Esophagus squamous epithelium (tissue), 5 donors: ENCODE results near the gene TMEM119. TPM values are rescaled to one million over a fixed set of nuclear protein-coding genes. Genes with fewer than 3 reads are reported as not detected.
A peak's percentile ranks its signal among the peaks of the same experiment; 100 is the strongest.

ENCODE experiments used
- DNase-seq: peaks from one replicate; lab custom pipeline; 2025; lab: John Stamatoyannopoulos, UW
- H3K27ac ChIP-seq, 4 donors: fragments of 200-600 bp; sonication (generic); one replicate each; pipeline ENCODE4 v1.5.1; 2016 to 2019; ENCODE audit warnings: mild to moderate bottlenecking in 1 of 4
- H3K27me3 ChIP-seq, 4 donors: fragments of 200-600 bp; sonication (generic); 1 replicate in 3 of 4; 2 replicates in 1 of 4; pipeline versions ENCODE4 v1.5.1 to v1.6.0; 2017 to 2021; ENCODE audit warnings: antibody characterized with exemption in 1 of 4
- H3K36me3 ChIP-seq, 3 donors: fragments of 200-600 bp; sonication (generic); one replicate each; pipeline ENCODE4 v1.5.1; 2016 to 2019
- H3K4me1 ChIP-seq, 3 donors: fragments of 200-600 bp; sonication (generic); one replicate each; pipeline ENCODE4 v1.5.1; 2017 to 2019
- H3K4me3 ChIP-seq, 4 donors: fragments of 200-600 bp; sonication (generic); 1 replicate in 3 of 4; 2 replicates in 1 of 4; pipeline ENCODE4 v1.5.1; 2016 to 2019; ENCODE audit warnings: mild to moderate bottlenecking in 2 of 4, moderate library complexity in 1 of 4
- H3K9me3 ChIP-seq, 3 donors: fragments of 200-600 bp; sonication (generic); one replicate each; pipeline ENCODE4 v1.5.1; 2016 to 2019
- CTCF ChIP-seq, 6 experiments: fragments of 450-650 bp in 4 of 6; fragments of 200-600 bp in 2 of 6; sonication (generic) in 2 of 6; IDR thresholded peaks; one replicate each; pipeline ENCODE4 v1.5.1; 2016 to 2019; ENCODE audit warnings: antibody characterized with exemption in 6 of 6, mild to moderate bottlenecking in 4 of 6, moderate library complexity in 4 of 6
- POLR2A ChIP-seq, 4 donors: fragments of 450-650 bp; IDR thresholded peaks; one replicate each; pipeline ENCODE4 v1.6.1; 2017; ENCODE audit warnings: antibody characterized with exemption in 4 of 4, mild to moderate bottlenecking in 4 of 4, moderate library complexity in 3 of 4
- WGBS, 2 donors: methylation state at CpG; one replicate each; pipeline ENCODE4 v1.1.5; 2018; 5-methylcytosine and 5-hydroxymethylcytosine counted together
- intact Hi-C: fragments of 100-400 bp; cut with DNase I; formaldehyde crosslinking; loops from one replicate; pipeline ENCODE4 v1.15.0; 2022
- total RNA-seq, 4 donors: library from RNA; depleted of rRNA; stranded (reverse); fragments of >200 nt; gene quantifications; one replicate each; pipeline ENCODE4 v1.1.0, GENCODE V29; 2016
- donor health status: DM: yes; HTN: yes; CAD: no.

The TMEM119 gene
- 1 to 10 TPM in 3 of 4 donors, under 1 TPM in 1; 0.08 to 4.8 (median 2.0) TPM for total RNA-seq

GRCh38 chr12:108597559-108598471, at the start of gene TMEM119:
TMEM119 (minus strand) TSS chr12:108598084; CDS start chr12:108592383, 5,701 bp downstream.
- H3K4me1 ChIP-seq: peaks cover 0 to 5% (median 0%) of the 10 kb centered on the region in 3 donors
- H3K27me3 ChIP-seq: no peaks in the 10 kb centered on the region
- 28 to 62% methylated on average over 3 to 14 of the region's 27 CpGs for WGBS, 2 donors
- peak within 1 kb of the TSS in 3 of 4 donors; percentile 3 to 58 (median 44) for H3K27ac ChIP-seq
- TF ChIP-seq CTCF (IDR thresholded peaks at IDR 0.05): no peak
- TF ChIP-seq POLR2A (IDR thresholded peaks at IDR 0.05): no peak
- intact Hi-C loops: no loop called here
- H3K9me3 ChIP-seq: no peaks in the 10 kb centered on the region
- H3K36me3 ChIP-seq: no peaks in the 10 kb centered on the region
- DNase-seq: no peak
- H3K4me3 ChIP-seq: peak within 1 kb of the TSS in 3 of 4 donors; percentile 25 to 55 (median 36)

DNA sequence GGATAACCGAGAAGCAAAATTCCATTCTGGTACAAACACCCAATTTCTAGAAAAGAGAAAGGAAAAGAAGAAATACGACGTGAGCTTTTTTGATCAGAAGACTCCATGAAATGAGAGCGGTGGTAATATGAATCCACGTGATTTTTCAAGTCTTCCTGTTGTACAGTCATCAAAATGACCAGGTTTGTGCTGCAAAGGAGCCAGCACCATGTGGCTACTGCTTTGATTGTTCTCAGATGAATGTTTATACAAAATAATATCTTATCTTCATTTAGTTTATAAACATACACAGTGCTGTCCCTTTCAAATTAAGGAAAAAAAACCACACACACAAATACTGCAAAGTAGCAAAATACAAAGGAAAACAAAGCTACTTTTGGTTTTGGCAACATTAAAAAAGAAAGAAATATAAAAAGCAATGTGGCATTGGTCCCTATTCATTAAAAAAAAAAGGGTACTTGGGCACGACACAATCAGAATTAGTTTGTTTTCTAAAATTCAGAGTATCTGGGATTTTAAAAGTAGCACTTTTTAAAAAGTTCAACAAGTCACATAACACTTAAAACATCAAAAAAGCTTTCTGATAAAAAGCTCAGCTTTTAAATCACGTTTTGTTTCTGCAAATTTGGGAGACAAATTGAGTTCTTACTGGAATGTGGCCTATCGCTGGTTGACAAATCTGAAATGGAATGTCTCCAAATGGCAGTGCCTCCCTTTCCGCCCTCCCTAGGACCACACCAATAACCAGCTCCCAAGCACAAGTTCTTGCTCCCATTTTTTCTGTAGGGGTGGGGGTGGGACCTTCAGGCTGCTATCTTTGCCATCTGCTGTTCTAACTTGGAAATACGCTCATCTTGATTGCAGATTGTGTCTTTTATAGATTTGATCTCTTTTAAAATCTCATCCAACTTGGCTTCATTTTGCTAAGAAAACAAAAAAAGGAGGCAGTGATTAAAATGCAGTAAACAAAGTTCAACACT, 49.0 kb upstream of the TMEM119 start:
- TF ChIP-seq CTCF (IDR thresholded peaks at IDR 0.05): no peak
- no peak for TF ChIP-seq POLR2A (IDR thresholded peaks at IDR 0.05)
- Histone ChIP-seq H3K27ac (peak overlapping the region in 3 of 4 donors; percentile 32 to 40 (median 33)), H3K36me3 (peaks cover 7 to 78% (median 21%) of the 10 kb centered on the region in 3 donors), H3K4me1 (peaks cover 0 to 63% (median 13%) of the 10 kb centered on the region in 3 donors), H3K27me3 (no peaks in the 10 kb centered on the region), H3K9me3 (no peaks in the 10 kb centered on the region), H3K4me3 (no peak overlapping the region)
- DNase-seq: no peak
- intact Hi-C loops: no loop called here
- WGBS, 2 donors: 64% methylated on average over 10 of the region's 10 CpGs

GRCh38 chr12:108645686-108646599, 48.1 kb upstream of the TMEM119 start:
- H3K4me3 ChIP-seq: no peak overlapping the region
- peaks cover 0 to 63% (median 13%) of the 10 kb centered on the region in 3 donors for H3K4me1 ChIP-seq
- WGBS, 2 donors: 76 to 83% methylated on average over 9 to 10 of the region's 15 CpGs
- intact Hi-C loops: no loop called here
- peak overlapping the region in 3 of 4 donors; percentile 32 to 40 (median 33) for H3K27ac ChIP-seq
- H3K9me3 ChIP-seq: no peaks in the 10 kb centered on the region
- no peaks in the 10 kb centered on the region for H3K27me3 ChIP-seq
- no peak for TF ChIP-seq CTCF (IDR thresholded peaks at IDR 0.05)
- no peak for TF ChIP-seq POLR2A (IDR thresholded peaks at IDR 0.05)
- no peak for DNase-seq
- H3K36me3 ChIP-seq: peaks cover 7 to 69% (median 14%) of the 10 kb centered on the region in 3 donors

GRCh38 chr12:108644811-108645120, 46.9 kb upstream of the TMEM119 start:
- 97 to 100% methylated on average over 5 to 7 of the region's 7 CpGs for WGBS, 2 donors
- Histone ChIP-seq H3K27ac (peak overlapping the region in 3 of 4 donors; percentile 51 to 71 (median 68)), H3K4me3 (no peak overlapping the region), H3K4me1 (peaks cover 0 to 66% (median 13%) of the 10 kb centered on the region in 3 donors), H3K36me3 (peaks cover 7 to 57% (median 14%) of the 10 kb centered on the region in 3 donors), H3K27me3 (no peaks in the 10 kb centered on the region), H3K9me3 (no peaks in the 10 kb centered on the region)
- intact Hi-C loops: no loop called here
- DNase-seq: no peak
- TF ChIP-seq CTCF (IDR thresholded peaks at IDR 0.05): no peak
- TF ChIP-seq POLR2A (IDR thresholded peaks at IDR 0.05): no peak
